PC-3 (cell line): Measurements from ENCODE around the gene CFAP53. TPM values are rescaled to one million over a fixed set of nuclear protein-coding genes. Genes with fewer than 3 reads are reported as not detected.
A peak's percentile ranks its signal among the peaks of the same experiment; 100 is the strongest.

Experiments
- ATAC-seq: fragments of 200-7000 bp; cut with Tn5 transposase; 2 replicates; pipeline ENCODE4 v1.9.1; 2020; ENCODE audit warnings: mild to moderate bottlenecking, moderate library complexity
- BruUV-seq: library from RNA; stranded (reverse); fragments of 400-500 nt; replicated peaks from 2 replicates; lab custom pipeline; 2021; lab: Mats Ljungman, UMichigan
- CTCF ChIA-PET: fragments of 300-600 bp; sonication (Branson Sonifier 250); formaldehyde crosslinking; loops from one replicate; lab custom pipeline; 2022; ENCODE audit warnings: antibody characterized with exemption; lab: Charles Lee
- POLR2A ChIA-PET: fragments of 300-600 bp; sonication (Branson Sonifier 250); formaldehyde crosslinking; loops from one replicate; lab custom pipeline; 2022; ENCODE audit warnings: antibody characterized with exemption; ENCODE audit not compliant: unreplicated experiment; lab: Charles Lee
- DNase-seq: peaks from one replicate; pipeline ENCODE4 v3.0.0-alpha.2; 2015
- H2AFZ ChIP-seq: fragments of 300-600 bp; sonication (generic); 2 replicates; pipeline ENCODE4 v1.6.0; 2016; ENCODE audit warnings: antibody characterized with exemption, low read length
- H3F3A ChIP-seq: fragments of 300-600 bp; sonication (generic); one replicate; pipeline ENCODE4 v1.6.0; 2017; ENCODE audit warnings: antibody characterized with exemption, low read length, control low read depth, mild to moderate bottlenecking; ENCODE audit not compliant: unreplicated experiment
- H3K27ac ChIP-seq: fragments of 300-600 bp; sonication (generic); 2 replicates; pipeline ENCODE4 v1.5.1; 2016; ENCODE audit warnings: mild to moderate bottlenecking, low read length
- H3K27me3 ChIP-seq: fragments of 300-600 bp; sonication (generic); 2 replicates; pipeline ENCODE4 v1.6.1; 2016; ENCODE audit warnings: low read length, mixed read lengths
- H3K36me3 ChIP-seq: fragments of 300-600 bp; sonication (generic); 2 replicates; pipeline ENCODE4 v1.6.1; 2016; ENCODE audit warnings: low read depth, mixed run types, low read length, mixed read lengths
- H3K4me1 ChIP-seq: fragments of 300-600 bp; sonication (generic); 2 replicates; pipeline ENCODE4 v1.5.1; 2016; ENCODE audit warnings: low read length; ENCODE audit not compliant: insufficient read depth
- H3K4me2 ChIP-seq: fragments of 300-600 bp; sonication (generic); 2 replicates; pipeline ENCODE4 v1.6.0; 2016; ENCODE audit warnings: low read length
- H3K4me3 ChIP-seq: fragments of 300-600 bp; sonication (generic); 2 replicates; pipeline ENCODE4 v1.5.1; 2016; ENCODE audit warnings: mild to moderate bottlenecking, low read length, mixed read lengths
- H3K79me2 ChIP-seq: fragments of 300-600 bp; sonication (generic); 2 replicates; pipeline ENCODE4 v1.6.1; 2017; ENCODE audit warnings: low read length, mixed read lengths
- H3K9ac ChIP-seq: fragments of 300-600 bp; sonication (generic); 2 replicates; pipeline ENCODE4 v1.6.0; 2016; ENCODE audit warnings: mild to moderate bottlenecking, low read length
- H3K9me2 ChIP-seq: fragments of 300-600 bp; sonication (generic); replicated peaks from 2 replicates; pipeline ENCODE4 v1.6.1; 2016; ENCODE audit warnings: mixed run types, low read length, mixed read lengths
- H3K9me3 ChIP-seq: fragments of 300-600 bp; sonication (generic); 2 replicates; pipeline ENCODE4 v1.6.1; 2016; ENCODE audit warnings: low read length, mixed read lengths
- H4K20me1 ChIP-seq: fragments of 300-600 bp; sonication (generic); 2 replicates; pipeline ENCODE4 v1.6.1; 2016; ENCODE audit warnings: low read length, mixed read lengths
- CTCF ChIP-seq: fragments of 300-600 bp; sonication (generic); conservative IDR thresholded peaks from 2 replicates; pipeline ENCODE4 v1.5.1; 2017; ENCODE audit warnings: antibody characterized with exemption, low read depth, mild to moderate bottlenecking, low read length
- EZH2 ChIP-seq: fragments of 300-600 bp; sonication (generic); IDR thresholded peaks from one replicate; pipeline ENCODE4 v1.6.1; 2017; ENCODE audit warnings: antibody characterized with exemption, mild to moderate bottlenecking, low read length; ENCODE audit not compliant: unreplicated experiment
- EZH2phosphoT487 ChIP-seq: fragments of 300-600 bp; sonication (generic); IDR thresholded peaks from 2 replicates; pipeline ENCODE4 v1.6.1; 2018; ENCODE audit warnings: mild to moderate bottlenecking, antibody characterized with exemption, low read length, borderline replicate concordance
- intact Hi-C: fragments of 100-400 bp; cut with micrococcal nuclease; formaldehyde crosslinking; loops from 2 replicates; pipeline ENCODE4 v1.9.0; 2023
- total RNA-seq: library from RNA; depleted of rRNA; stranded (reverse); fragments of >200 nt; gene quantifications from 2 replicates; pipeline ENCODE4 v1.2.3, GENCODE V29; 2014

CFAP53 gene
- total RNA-seq, 1 experiment from 2014 or later, result not detected

- Histone ChIP-seq H3K9me2 (no peaks in the 10 kb centered on the region), H3K27me3 (no peaks in the 10 kb centered on the region), H4K20me1 (no peaks in the 10 kb centered on the region), H3K27ac (0 out of 2 replicates have a peak within 1 kb of the TSS, but pooled peaks have one; percentile 13), H3K4me3 (peak within 1 kb of the TSS; percentile 71), H3K9me3 (no peaks in the 10 kb centered on the region), H3K9ac (peak within 1 kb of the TSS; percentile 68), H3K36me3 (no peaks in the 10 kb centered on the region), H3K4me2 (peak within 1 kb of the TSS; percentile 79), H2AFZ (peak within 1 kb of the TSS; percentile 63), H3K4me1 (peaks cover 13% of the 10 kb centered on the region; the same call in 1 of the 2 replicates), H3K79me2 (peaks cover 31% of the 10 kb centered on the region), H3F3A (no peaks in the 10 kb centered on the region)
- intact Hi-C loops, result loop anchor here (1.0 to 5.0 kb wide), 2 partner anchors 84 to 98 kb away; no protein-coding TSS in a partner anchor
- ChIA-PET POLR2A (interaction anchor here (1.0 to 1.2 kb wide), 2 partner anchors 95 to 114 kb away, joined by 6 read pairs; no protein-coding TSS in a partner anchor), CTCF (interaction anchor here (0.6 to 1.5 kb wide), 5 partner anchors 8 to 361 kb away, joined by 3 to 5 read pairs (median 4); no protein-coding TSS in a partner anchor)
- BruUV-seq, result no TSS peak
- DNase-seq (peak; percentile 69), ATAC-seq (peak; percentile 72)
- TF ChIP-seq EZH2 (no peak), EZH2phosphoT487 (no peak), CTCF (no peak; the same call in 1 of the 2 replicates)
Observed at GRCh38 chr18:50194631-50195532, 71.4 kb downstream of the CFAP53 start, which contains the start of gene MYO5B. Gene MYO5B (minus strand): TSS chr18:50195147. CDS start chr18:50194793, 354 bp downstream.

GRCh38 chr18:50193796-50194630, 72.3 kb downstream of the CFAP53 start:
- H4K20me1 ChIP-seq, result no peaks in the 10 kb centered on the region
- H3F3A ChIP-seq, result no peaks in the 10 kb centered on the region
- no peaks in the 10 kb centered on the region for H3K9me3 ChIP-seq
- TSS peak; percentile 29 for BruUV-seq
- H3K9ac ChIP-seq, result peak overlapping the region; percentile 68
- DNase-seq (peak; percentile 1), ATAC-seq (peak; percentile 9; the same call in 1 of the 2 replicates)
- H3K27ac ChIP-seq, result 0 out of 2 replicates have a peak overlapping the region, but pooled peaks have one; percentile 13
- H3K4me1 ChIP-seq, result peaks cover 15% of the 10 kb centered on the region; the same call in 1 of the 2 replicates
- POLR2A ChIA-PET, result interaction anchor here (1.2 kb wide), 1 partner anchor 94 kb away, joined by 6 read pairs; no protein-coding TSS in a partner anchor
- H3K79me2 ChIP-seq, result peaks cover 40% of the 10 kb centered on the region
- CTCF ChIA-PET, result interaction anchor here (0.6 to 1.5 kb wide), 4 partner anchors 9 to 302 kb away, joined by 3 to 5 read pairs (median 4); no protein-coding TSS in a partner anchor
- intact Hi-C loops, result loop anchor here (5.0 kb wide), 1 partner anchor 97 kb away; no protein-coding TSS in a partner anchor
- H2AFZ ChIP-seq, result no peak overlapping the region
- H3K27me3 ChIP-seq, result no peaks in the 10 kb centered on the region
- H3K36me3 ChIP-seq, result no peaks in the 10 kb centered on the region
- peak overlapping the region; percentile 71 for H3K4me3 ChIP-seq
- TF ChIP-seq EZH2, result no peak
- TF ChIP-seq CTCF, result no peak
- no peak for TF ChIP-seq EZH2phosphoT487
- no peaks in the 10 kb centered on the region for H3K9me2 ChIP-seq
- H3K4me2 ChIP-seq, result peak overlapping the region; percentile 79
